GM12873 (cell line): ENCODE data around the gene ADAMTS2.

Experiments used
- TF ChIP-seq, protein P1 (sequence below): IDR thresholded peaks from 2 replicates; pipeline ENCODE4 v1.5.1; 2012; ENCODE audit warnings: low read depth, mild to moderate bottlenecking, moderate library complexity, low read length, control low read depth; ENCODE audit not compliant: insufficient read depth; ENCODE audit errors: missing control alignments

ADAMTS2 gene

DNA sequence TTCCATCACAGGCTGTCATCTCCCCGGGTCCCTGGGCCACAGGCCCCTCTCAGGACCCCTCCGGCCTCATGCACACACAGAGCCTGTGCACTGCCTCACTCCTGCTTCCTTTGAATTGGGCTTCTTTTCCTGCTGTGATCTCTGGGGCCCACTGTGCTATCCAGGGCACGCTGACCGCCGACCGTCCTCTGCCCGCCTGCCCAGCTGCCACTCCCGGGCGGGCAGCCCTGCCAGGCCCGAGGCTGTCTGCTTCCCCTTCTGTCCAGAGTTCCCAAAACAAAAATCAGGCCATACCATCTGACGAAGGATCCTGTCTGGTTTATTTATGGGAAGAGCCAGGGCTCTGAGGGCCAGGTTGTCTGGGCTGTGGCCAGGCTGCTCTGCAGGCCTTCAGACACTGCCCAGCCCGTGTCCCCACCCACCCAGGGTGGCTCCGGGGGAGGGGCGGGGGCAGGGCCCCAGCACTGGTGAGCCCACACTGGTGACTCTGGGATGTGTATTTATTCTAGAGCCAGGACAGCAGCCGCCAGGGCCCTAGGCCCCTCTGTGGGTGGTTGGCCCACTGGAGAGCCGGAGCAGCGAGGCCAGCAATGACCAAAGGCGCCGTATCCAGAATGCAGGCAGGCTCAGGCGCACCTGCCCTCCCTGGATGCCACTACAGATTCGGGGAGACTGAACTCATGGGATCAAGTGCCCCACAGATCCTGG is 57.0 kb downstream of the ADAMTS2 start:
- TF ChIP-seq, protein P1, sequence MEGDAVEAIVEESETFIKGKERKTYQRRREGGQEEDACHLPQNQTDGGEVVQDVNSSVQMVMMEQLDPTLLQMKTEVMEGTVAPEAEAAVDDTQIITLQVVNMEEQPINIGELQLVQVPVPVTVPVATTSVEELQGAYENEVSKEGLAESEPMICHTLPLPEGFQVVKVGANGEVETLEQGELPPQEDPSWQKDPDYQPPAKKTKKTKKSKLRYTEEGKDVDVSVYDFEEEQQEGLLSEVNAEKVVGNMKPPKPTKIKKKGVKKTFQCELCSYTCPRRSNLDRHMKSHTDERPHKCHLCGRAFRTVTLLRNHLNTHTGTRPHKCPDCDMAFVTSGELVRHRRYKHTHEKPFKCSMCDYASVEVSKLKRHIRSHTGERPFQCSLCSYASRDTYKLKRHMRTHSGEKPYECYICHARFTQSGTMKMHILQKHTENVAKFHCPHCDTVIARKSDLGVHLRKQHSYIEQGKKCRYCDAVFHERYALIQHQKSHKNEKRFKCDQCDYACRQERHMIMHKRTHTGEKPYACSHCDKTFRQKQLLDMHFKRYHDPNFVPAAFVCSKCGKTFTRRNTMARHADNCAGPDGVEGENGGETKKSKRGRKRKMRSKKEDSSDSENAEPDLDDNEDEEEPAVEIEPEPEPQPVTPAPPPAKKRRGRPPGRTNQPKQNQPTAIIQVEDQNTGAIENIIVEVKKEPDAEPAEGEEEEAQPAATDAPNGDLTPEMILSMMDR = no peak

DNA sequence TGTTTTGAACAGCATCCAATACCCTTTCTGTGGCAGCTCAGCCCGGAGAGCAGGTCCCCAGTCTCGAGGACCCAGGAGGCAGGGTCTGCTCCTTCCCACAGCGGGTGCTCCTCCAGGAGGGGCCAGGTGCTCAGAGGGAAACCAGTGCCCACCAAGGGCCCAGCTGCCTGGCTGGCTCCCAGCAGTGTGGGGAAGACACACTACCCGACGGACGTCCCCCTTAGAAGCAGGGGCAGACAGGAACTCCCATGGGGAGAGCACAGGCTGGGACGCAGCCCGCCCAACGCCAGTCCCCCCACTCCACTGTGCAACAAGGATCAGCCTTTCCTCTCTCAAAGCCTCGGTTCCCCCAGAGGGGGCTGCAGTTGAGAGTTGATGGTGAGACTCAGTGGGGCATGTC is 57.6 kb downstream of the ADAMTS2 start:
- TF ChIP-seq, protein P1 = no peak

DNA sequence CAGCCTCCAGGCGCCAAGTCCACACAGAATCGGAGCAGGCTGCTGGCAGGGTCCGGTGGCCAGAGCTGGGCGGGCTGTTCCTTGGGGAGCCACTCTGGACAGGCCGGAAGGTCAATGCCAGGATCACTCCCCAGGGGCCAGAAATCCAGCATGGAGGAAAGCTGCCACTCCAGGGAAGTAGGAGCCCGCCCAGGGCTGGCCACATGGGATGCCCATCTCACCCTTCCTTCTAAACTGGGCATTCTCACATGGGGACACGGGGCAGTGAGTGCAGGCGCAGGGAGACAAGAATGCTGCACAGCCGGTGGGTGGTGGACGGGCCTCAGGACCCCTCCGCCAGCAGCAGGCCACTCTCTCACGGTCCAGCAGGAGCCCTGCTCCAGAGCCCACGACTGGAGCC is 58.2 kb downstream of the ADAMTS2 start:
- TF ChIP-seq, protein P1 = no peak

DNA sequence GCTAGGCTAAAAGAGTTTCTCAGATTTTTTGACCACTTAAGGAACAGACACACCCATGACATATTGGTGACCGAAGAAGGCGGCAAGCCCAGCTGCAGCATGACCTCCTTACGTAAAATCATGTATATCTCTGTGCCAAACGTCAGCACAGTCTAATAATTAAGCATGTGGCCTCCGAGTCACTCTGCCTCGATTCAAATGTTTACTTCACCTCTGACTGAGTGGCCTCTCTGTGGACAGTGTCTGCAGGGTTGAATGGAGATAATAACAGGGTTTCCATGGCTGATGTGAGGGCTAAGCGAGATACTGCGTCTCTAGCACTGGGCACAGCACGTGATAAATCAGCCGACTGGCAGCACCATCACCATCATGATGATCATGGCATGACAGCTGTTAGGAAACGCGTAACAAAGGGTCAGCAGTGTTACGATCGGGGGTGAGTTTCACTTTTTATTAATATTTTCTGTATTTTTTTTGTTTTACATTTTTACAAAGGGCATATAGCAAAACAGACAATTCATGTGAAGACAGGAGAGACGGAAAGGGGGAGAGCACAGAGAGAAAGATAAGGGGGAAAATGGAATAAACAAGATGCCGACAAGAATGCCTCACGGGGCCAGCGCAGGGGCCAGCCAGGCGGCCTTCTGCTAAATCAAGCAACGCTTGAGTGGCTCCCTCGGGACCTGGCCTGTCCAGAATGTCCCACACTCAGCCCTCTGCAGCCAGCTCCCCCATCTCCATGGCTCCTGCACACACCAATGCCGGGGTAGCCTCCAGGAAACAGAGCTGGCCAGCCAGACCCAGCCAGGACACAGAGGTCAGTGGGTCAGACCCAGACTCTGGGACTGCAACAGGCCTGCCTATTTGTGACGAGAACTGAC is 60.3 kb downstream of the ADAMTS2 start:
- TF ChIP-seq, protein P1 = no peak

DNA sequence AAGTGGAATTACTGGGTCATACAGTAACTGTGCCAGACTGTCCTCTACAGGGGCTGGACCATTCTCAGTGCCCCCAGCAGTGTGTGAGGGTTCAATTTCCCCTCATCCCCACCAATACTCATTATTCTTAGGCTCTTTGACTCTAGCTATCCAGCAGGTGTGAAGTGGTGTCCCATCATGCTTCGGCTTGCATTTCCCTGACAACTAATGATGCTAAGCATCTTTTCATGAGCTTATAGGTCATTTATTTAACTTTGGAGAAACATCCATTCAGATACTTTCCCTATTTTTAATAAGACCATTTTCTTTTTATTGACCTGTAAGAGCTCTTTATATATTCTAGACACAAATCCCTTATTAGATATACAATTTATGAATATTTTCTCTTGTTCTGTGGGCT is 63.6 kb downstream of the ADAMTS2 start:
- TF ChIP-seq, protein P1 = no peak

DNA sequence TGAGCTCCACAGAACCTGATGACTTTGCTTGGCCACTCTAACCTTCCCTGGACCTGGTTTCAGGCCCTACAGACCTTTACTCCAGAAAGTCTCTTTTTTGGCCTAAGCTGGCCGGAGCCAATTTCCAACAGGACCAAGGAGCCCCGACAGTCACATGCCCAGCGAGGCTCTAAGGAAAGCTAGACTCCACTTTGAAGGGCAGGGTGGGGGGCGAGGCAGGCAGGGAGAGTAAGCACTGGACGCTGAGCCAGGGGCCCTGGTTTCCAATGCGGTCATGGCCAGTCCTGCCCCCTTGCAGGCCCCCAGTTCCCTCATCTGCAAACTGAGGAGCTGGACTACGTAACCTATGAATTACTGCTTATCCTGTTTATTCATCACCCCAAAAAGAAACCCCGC is 65.2 kb downstream of the ADAMTS2 start:
- TF ChIP-seq, protein P1 = no peak

DNA sequence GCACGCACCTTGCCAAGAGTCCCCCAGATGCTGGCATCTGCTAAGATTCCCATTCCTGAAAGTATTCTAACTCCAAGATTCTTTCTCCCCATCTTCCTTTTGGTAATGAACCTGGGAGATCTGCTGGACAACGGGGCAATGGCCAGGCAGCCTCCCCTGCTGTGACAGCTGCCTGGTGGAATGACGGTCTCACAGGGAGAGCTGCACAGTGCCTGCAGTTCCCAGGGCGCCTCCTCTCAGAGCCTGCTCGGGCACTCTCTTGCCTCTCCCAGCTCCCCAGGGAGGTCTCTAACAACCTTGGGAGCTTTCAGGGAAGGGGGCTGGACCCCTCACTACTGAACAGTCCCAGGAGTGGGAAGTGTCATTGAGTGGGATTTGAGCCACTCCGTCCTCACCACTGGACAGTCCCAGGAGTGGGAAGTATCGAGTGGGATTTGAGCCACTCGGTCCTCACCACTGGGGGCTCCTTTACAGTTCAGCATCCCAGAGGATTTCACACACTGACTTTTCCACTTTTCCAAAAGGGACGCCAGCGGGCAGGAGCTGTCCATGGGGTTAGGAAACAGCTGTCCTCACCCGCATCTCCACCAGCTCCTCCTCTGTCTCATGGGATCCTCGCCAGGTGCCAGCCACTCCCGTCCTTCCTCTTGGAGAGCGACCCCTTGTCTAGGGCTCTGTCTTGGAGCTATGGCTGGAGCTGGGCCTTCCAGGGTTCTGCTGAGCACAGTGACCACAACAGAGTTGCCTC is 65.7 kb downstream of the ADAMTS2 start:
- TF ChIP-seq, protein P1 = no peak
